HG02884 (cell line): ENCODE data around the gene ANGPTL4.
"Not testable (repeated sequence)": the region's sequence is repeated elsewhere in the genome, so short reads cannot be mapped to it uniquely, and the experiment has no call there.

ENCODE experiments used
- ATAC-seq: cut with Tn5 transposase; IDR thresholded peaks from one replicate; pipeline ENCODE4 v1.9.1; 2021; ENCODE audit warnings: mild to moderate bottlenecking, moderate library complexity; ENCODE audit not compliant: unreplicated experiment

Gene ANGPTL4

DNA sequence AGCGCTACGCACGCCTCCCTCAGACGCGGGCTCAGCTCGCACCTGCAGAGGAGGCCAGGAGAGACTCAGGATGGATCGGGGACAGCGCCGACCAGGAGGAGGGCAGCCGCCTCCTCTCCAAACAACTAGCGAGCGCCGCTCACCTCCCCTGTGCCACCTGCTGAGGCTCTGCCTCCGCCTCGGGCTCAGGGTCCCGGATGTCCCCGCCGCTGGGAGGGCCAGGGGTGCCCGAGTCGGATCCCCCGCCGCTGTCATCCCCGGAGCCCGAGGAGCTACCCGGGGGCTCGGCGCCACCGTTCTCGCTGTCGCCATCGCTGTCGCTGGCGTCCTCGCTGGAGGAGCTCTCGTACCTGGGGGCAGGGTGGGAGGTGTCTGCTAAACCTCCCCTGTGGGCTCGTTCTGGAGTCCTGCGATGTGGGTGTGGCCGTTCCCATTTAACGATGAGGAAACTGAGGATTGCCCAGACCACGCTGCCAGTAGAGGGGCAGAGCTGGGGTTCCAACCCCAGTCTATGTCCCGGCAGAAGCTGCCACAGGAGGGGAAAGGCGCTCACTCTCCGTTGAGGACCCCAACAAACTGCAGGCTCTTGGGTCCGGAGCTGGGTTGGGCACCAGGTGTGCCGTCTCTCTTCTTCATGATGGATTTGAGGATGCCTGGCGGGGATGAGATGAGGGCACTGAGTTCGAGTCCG, 30.0 kb upstream of the ANGPTL4 start:
- no peak for ATAC-seq

DNA sequence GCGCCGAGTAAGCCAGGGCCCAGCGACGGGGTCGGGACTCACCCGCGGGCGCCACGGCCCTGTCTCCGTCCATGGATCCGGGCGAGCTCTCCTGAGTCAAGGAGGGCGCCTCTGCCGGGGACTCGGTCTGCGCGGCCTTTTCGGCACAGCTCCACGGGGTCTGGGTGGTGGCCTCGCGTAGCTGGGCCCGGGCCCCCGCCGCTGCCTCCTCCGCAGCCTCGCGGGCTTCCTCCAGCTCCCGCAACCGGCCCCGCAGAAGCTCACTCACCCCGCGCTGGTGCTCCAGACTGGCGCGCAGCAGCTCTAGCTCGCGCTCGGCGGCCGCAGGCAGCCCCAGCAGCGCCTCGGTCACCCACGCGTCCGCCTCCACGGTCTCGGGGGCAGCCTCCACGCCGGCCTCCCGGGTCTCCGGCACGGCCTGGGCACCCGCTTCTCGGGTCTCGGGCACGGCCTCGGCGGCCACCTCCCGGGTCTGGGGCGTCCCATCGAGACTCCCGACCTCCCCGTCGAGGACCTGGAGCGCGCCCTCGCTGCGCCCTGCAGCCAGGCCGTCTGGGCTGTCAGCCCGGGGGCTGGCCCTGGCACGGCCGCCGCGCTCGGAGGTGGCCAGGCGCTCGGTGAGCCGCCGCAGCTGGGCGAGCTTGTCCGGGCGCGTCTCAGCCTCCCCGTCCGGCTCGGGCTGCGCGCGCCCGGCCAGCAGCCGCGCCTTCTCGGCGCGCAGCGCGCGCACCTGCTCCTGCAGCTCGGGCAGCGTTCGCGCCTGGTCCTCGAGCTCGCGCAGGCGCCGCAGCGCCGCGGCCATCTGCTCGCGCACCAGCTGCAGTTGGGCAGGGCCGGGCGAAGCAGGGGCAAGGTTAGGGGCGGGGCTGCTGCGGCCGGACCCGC, 29.3 kb upstream of the ANGPTL4 start:
- ATAC-seq, result no peak

DNA sequence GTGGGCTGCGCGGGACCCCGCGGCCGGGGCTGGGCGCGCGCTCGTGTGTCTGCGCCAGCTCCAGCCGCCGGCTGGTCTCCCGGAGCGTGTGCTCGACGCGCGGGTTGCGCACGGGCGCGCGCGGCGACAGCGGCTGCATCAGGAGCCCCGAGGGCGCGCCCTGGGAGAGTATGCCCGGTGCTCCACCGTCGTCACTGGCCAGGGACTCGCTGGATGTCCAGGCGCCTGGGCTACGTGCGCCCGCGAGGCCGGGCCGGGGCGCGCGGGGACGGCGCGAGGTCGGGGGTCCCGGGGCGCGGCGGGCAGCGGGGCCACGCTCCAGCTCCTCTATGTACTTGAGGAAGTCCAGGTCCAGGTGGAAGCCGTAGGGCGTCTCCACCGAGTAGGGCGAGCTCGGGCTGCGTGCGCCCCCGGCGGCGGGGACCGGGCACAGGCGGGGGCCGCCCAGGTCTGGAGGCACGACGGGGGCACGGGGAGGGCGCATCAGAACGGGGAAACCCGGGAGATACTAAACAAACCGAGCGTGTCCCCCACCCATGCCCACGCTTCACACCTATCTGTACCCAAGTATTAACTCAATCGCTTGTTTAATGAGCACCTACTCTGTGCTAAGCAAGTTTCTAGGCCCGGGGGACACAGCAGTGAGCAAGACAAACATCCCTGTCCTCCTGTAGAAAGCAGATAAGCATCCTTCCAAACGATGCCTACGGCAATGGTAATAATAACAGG, 28.4 kb upstream of the ANGPTL4 start:
- ATAC-seq, result no peak

DNA sequence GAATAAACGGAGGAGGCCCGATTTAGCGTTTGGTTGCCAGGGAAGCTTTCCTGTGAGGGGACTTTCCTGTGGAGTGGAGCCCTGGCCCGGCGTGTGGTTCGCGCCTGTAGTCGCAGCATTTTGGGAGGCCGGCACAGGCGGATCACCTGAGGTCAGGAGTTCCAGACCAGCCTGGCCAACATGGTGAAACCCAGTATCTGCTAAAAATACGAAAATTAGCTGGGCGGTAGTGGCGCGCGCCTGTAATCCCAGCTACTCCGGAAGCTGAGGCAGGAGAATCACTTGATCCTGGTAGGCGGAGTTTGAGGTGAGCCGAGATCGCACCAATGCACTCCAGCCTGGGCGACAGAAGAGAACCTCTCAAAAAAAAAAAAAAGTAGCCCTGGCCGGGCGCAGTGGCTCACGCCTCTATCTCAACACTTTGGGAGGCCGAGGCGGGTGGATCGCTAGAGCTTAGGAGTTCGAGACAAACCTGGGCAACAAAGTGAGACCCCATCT, 27.8 kb upstream of the ANGPTL4 start:
- no peak for ATAC-seq

DNA sequence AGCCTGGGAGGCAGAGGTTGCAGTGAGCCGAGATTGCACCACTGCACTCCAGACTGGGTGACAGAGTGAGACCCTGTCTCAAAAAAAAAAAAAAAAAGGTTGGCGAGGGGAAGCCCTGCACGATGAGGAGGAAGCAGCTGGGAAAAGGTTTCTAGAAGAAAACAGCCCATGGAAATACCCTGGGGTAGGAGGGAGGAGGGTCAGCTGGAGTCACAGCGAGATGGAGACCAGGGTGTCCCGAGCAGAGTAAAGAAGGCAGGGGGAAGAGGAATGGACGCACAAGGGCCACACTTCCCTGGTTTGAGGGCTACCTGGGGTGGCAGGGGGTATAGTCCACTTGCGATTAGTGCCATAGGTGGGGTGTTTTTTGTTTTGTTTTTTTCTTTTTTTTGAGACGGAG, 27.3 kb upstream of the ANGPTL4 start:
- no peak for ATAC-seq

DNA sequence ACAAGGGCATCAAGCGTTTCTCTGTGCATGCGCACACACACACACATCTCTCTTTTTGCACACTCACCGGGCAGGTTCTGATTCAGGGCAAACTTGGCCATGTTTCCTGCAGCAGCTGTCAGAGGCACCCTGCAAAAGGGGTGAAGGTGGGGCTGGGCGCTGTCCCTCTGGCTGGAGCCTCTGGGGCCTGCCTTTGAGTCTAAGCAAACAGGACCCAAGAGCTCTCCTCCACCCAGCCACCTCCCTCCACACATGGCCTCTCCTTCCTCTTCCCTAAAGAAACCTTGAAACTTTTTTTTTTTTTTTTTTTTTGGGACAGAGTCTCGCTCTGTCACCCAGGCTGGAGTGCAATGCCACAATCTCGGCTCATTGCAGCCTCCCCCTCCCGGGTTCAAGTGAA, 26.2 kb upstream of the ANGPTL4 start:
- ATAC-seq, result no peak

DNA sequence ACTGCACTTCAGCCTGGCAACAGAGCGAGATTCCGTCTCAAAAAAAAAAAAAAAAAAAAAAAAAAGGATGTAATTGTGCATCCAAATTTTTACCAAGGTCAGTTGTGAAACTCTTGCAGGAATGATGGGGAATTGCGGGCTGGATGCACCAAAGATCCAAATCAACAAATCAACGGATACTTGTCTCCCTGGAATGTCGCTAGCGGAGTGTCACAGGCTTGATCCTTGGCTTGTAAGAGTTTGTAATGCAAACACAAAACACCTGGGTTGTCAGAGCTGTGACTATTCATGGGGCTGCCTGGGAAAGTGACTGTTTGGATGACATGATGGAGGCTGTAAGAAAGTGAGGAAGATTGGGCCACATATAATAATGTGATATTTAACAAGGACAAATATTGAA, 25.1 kb upstream of the ANGPTL4 start:
- no peak for ATAC-seq

DNA sequence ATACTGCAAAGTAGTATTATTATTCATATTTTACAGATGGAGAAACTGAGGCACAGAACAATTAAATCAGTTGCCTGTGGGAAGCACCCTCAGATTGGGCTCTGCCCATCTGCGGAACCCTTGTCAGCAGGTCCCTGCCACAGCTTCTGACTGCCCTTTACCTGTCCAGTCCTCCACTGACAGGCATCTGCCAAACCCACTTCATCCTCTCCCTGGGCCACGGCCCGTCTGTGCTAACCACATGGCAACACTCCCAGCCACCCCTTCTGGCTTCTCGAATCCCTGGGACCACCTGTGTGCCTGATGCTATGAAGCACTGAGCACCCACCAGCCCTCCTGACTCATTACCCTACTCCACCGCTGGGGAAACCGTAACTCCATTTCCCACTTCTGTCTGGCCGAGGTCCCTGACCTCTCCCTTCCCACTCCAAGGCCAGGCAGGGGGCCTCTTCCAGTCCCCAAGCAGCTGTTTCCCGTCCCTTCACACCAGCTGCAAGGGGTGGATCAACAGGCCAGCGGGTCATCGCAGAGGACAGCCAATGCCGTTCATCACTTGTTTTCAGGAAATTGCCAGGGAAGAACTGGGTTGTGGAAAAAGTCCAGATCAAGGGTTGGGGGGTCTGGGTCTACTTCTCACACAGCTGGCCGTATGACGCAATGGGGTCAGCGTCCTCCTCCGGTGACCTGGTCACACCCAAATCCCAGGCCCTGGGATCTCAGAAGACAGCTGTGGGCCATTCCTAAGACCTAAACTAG, 23.4 kb upstream of the ANGPTL4 start:
- ATAC-seq, result no peak

DNA sequence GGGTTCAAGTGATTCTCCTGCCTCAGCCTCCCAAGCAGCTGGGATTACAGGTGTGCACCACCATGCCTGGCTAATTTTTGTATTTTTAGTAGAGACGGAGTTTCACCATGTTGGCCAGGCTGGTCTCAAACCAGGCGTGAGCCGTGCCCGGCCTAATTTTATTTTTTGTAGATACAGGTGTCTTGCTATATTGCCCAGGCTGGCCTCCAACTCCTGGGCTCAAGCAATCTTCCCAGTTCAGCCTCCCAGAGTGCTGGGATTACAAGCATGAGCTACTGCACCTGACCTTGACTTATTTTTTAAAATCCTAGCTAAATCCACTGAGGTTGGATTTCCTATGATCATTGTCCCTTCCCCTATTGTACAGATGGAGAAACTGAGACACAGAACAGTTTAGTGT, 22.5 kb upstream of the ANGPTL4 start:
- not testable (repeated sequence) for ATAC-seq

DNA sequence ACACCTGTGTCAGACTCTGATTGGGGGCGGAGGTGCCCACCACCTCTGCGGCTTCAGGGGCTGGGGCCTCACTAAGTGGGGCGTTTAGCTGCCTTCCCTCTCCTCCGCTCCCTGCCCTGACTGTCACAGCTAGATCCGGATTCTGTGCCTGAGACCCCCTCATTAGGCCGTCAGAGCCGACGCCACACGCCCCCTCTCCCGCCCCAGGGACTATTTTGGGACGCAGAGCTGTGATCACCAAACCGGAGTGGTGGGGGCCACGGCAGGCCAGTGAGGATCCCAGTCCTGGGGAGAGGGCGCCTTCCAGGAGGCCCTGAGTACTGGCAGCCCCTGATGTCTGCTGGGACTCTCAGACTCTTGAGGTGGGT, 21.7 kb upstream of the ANGPTL4 start:
- ATAC-seq, result no peak

DNA sequence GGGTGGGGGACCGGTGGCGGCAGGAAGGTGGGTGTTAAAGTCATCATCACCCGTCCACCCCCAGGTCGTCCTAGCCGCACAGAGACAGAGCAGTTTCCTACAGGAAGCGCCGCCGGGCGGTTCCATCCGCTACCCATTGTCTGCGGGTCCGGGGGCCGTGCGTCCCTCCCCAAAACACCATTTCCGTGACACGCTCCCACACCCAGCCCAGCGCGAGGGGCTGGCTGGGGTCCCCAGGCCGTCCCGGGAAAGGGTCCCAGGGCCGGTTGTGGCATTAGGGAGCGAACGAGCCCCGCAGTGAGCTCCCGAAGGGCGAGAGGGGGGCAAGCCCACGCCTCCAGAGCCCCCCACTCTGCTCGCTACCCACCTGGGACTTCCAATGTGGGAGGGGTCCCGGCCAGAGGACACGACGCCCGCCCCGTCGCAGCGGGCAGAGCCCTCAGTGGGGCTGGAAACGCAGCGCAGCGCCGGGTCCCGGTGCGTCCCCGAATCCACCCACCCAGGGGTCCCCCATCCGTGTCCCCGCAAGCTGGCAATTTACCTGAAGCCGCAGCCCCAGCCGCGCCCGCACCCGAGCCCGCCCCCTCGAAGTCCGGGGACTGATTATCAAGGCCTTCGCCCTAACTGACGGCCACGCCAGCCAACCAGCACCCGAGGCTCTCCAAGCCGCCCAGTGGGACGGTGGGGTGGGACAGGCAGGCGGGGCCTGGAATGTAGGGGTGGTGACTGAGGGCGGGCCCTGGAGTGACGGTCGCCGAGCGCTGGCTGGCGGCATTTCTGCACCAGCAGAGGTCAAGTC, 21.1 kb upstream of the ANGPTL4 start, which contains the start of gene KANK3:
KANK3 (minus strand) TSS at position 579 of the 799 bp plus-strand sequence. CDS start 5,434 bp downstream, outside the sequence.
- no peak for ATAC-seq

DNA sequence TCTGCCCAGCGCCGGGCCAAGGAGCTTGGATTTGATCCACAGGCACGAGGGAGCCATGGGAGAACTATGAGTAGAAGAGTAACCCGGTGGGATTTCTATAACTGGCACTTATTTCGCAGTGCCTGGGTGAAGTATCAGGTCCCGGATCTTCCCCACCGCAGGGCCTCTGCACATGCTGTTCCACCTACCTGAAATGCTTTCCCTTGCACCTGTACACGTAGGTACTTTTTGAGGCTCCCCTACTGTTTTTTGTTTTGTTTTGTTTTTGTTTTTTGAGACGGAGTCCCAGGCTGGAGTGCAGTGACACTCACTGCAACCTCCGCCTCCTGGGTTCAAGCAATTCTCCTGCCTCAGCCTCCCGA, 20.5 kb upstream of the ANGPTL4 start:
- no peak for ATAC-seq

DNA sequence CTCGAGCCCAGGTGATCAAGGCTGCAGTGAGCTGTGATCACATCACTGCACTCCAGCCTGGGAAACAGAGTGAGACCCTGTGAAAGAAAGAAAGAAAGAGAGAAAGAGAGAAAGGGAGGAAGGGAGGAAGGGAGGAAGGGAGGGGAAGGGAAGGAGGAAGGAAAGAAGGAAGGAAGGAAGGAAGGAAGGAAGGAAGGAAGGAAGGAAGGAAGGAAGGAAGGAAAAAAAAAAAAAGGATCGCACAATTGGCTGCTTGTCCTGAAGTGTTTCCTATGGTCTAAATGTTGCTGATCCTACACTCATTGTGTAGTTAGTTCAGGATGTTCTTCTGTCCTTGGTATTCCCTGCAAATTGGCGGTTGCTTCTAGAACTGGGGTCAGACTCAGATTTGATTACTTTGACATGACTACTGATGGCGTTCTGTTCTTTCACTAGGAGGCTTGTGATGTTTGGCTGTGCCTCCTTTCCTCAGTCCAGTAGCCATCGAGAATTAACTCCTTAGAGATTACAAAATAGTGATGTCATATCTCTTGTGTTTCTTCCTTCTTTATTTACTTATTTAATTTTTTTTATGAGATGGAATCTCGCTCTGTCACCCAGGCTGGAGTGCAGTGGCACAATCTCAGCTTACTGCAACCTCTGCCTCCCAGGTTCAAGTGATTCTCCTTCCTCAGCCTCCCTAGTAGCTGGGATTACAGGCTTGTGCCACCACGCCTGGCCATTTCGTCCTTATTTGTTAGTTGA, 14.2 kb upstream of the ANGPTL4 start:
- not testable (repeated sequence) for ATAC-seq

DNA sequence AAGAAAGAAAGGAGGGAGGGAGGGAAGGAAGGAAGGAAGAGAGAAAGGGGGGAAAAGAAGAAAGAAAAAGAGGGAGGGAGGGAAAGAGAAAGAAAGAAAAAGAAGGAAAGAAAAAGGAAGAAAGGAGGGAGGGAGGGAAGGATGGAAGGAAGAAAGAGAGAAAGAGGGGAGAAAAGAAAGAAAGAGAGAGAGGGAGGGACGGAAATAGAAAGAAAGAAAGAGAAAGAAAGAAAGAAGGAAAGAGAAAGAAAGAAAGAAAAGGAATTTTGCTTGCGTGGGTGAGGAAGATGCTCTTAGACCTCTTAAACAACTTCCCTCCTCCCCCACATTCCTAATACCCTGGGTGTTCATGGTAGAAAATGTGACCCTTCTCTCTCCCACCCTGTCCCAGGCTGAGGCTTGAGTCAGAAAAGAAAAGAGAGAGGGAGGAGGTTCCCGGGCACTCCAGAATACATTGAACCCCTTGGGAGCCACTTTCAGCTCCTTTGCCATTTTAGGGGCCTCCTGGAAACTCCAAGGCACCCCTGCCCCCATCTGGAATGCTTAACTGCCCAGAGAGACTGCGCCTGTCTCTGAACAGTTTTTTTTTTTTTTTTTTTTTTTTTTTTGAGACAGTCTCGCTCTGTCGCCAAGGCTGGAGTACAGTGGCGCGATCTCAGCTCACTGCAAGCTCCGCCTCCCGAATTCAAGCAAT, 11.7 kb upstream of the ANGPTL4 start:
- no peak for ATAC-seq

DNA sequence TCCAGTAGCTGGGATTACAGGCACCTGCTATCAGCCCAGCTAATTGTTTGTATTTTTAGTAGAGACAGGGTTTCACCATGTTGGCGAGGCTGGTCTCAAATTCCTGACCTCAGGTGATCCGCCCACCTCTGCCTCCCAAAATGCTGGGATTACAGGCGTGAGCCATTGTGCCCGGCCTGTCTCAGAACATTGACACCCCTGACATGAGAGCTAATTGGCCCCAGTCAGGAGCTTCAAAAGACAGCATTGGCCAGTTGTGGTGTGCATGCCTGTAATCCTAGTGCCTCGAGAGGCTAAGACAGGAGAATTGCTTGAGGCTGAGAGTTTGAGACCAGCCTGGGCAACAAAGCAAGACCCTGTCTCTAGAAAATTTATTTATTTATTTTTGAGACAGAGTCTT, 11.1 kb upstream of the ANGPTL4 start:
- not testable (repeated sequence) for ATAC-seq

DNA sequence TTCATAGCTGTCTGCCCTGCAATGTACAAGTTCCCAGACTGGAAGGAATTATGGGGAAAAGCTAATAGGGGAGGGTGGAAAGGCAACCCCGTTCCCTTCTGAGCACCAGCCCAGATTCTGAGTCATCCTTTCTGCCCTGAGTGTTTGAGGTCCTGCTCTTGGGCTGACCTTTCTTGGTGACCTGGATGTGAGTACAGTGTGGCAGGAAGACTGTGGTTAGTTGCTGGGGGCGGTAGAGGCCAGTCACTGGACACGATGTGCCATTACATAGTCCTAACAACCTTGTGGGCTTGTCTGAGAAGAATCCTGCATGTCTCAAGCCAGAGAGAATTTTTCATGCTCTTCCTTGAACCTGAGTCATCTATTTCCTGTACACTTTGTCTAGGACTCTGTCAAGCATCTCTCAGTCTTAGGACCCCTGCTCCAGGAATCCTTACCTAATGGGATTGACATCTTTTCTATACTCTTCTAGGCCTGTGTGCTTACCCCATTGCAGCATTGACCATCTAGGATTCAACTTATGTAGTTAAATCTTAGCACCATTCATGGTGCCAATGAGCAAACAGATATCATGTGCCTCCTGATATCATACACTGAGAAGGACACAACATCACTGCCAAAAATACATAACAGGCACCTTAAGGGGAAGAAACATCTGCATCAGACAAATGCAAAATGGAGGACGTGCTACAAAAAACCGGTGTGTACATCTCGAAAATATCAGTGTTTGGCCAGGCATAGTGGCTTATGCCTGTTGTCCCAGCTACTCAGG, 8.1 kb upstream of the ANGPTL4 start:
- no peak for ATAC-seq

DNA sequence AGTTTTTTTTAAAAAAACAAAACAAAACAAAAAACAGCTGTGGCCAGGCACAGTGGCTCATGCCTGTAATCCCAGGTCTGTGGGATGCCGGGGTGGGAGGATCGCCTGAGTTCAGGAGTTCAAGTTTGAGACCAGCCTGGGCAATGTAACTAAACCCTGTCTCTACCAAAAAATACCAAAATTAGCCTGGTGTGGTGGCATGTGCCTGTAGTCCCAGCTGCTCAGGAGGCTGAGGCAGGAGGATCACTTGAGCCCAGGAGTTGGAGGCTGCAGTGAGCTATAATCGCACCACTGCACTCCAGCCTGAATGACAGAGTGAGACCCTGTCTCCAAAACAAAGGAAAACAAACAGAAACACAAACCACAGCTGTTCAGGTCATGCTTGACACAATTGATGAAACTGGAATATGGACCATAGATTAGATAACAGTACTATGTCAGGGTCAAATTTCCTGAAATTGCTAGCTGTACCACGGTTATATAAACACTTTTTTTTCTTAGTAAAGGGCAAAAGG, 6.9 kb upstream of the ANGPTL4 start:
- no peak for ATAC-seq

DNA sequence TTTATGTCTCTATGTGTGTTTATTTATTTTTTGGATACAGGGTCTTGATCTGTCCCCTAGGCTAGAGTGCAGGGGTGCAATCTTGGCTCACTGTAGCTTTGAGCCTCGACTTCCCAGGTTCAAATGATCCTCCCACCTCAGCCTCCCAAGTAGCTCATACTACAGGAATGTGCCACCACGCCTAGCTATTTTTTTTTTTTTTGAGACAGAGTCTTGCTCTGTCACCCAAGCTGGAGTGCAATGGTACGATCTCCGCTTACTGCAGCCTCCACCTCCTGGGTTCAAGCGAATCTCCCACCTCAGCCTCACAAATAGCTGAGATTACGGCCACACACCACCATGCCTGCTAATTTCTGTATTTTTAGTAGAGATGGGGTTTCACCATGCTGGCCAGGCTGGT, 5.0 kb upstream of the ANGPTL4 start:
- no peak for ATAC-seq
